Effector memory CD4-positive, alpha-beta T cell (primary cell): ENCODE data around the gene HNRNPUL1.
"Not testable (repeated sequence)": the region's sequence is repeated elsewhere in the genome, so short reads cannot be mapped to it uniquely, and the experiment has no call there.

Source experiments
- DNase-seq, 3 donors: peaks; one replicate each; pipeline ENCODE4 v3.0.0-alpha.2; 2020
- H3K27ac ChIP-seq: 2 replicates; pipeline ENCODE4 v1.7.0; 2013; ENCODE audit warnings: mild to moderate bottlenecking, low read length, moderate library complexity; ENCODE audit not compliant: insufficient read depth, poor library complexity, severe bottlenecking
- H3K27me3 ChIP-seq: replicated peaks from 2 replicates; pipeline ENCODE4 v1.7.0; 2013; ENCODE audit warnings: mild to moderate bottlenecking, low read length; ENCODE audit not compliant: insufficient read depth, control insufficient read depth, poor library complexity, severe bottlenecking
- H3K36me3 ChIP-seq: 2 replicates; pipeline ENCODE4 v1.7.0; 2013; ENCODE audit warnings: mild to moderate bottlenecking, low read length, moderate library complexity; ENCODE audit not compliant: control insufficient read depth, insufficient read depth
- H3K4me1 ChIP-seq: 2 replicates; pipeline ENCODE4 v1.7.0; 2013; ENCODE audit warnings: low read length, mild to moderate bottlenecking; ENCODE audit not compliant: control insufficient read depth, insufficient read depth, poor library complexity, severe bottlenecking
- H3K4me3 ChIP-seq: 2 replicates; pipeline ENCODE4 v1.7.0; 2013; ENCODE audit warnings: low read length, low read depth, mild to moderate bottlenecking; ENCODE audit not compliant: insufficient read depth, poor library complexity, severe bottlenecking
- H3K9me3 ChIP-seq: 2 replicates; pipeline ENCODE4 v1.7.0; 2013; ENCODE audit warnings: mild to moderate bottlenecking, low read length, moderate library complexity; ENCODE audit not compliant: control insufficient read depth

HNRNPUL1 gene

DNA sequence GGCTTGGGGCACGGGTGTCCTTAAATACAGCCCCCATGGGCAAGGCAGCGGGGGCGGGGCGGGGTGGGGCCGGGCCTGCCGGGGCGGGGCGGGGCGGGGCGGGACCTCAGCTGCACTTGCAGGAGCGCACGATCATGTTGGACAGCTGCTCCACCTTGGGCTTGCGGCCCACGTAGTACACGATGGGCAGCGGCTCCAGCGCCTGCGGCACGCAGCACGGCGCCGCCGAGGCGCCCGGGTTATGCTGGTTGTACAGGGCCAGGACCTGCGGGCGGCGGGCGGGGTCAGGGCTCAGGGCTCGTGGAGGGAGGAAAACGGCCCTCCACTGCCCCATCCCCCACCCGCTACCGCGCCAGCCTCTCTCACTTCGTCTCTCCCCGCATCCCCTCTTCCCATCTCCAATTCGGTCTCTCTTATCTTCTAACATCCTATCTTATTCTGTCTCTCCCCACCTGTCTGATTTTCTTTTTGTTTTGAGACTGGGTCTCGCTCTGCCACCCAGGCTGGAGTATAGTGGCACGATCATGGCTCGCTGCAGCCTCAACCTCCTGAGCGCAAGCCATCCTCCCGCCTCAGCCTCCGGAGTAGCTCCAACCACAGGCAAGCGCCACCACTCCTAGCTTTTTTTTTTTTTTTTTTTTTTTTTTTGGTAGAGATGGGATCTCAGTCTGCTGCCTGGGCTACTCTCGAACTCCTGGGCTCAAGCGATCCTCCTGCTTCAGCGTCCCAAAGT is 66.9 kb downstream of the HNRNPUL1 start:
- H3K36me3 ChIP-seq = peaks cover 47% of the 10 kb centered on the region
- H3K27me3 ChIP-seq = no peaks in the 10 kb centered on the region
- peaks cover 58% of the 10 kb centered on the region for H3K4me1 ChIP-seq
- peak overlapping the region; percentile 32 for H3K27ac ChIP-seq
- H3K4me3 ChIP-seq = no peak overlapping the region
- DNase-seq = no peak
- H3K9me3 ChIP-seq = no peaks in the 10 kb centered on the region

GRCh38 chr19:41332000-41332399 is 67.8 kb downstream of the HNRNPUL1 start:
- no peak overlapping the region for H3K27ac ChIP-seq
- H3K9me3 ChIP-seq = no peaks in the 10 kb centered on the region
- no peaks in the 10 kb centered on the region for H3K27me3 ChIP-seq
- peaks cover 56% of the 10 kb centered on the region for H3K36me3 ChIP-seq
- no peak for DNase-seq
- H3K4me3 ChIP-seq = no peak overlapping the region
- H3K4me1 ChIP-seq = peaks cover 53% of the 10 kb centered on the region

GRCh38 chr19:41332468-41332867 is 68.3 kb downstream of the HNRNPUL1 start:
- Histone ChIP-seq H3K36me3 (peaks cover 58% of the 10 kb centered on the region), H3K27me3 (no peaks in the 10 kb centered on the region), H3K4me3 (no peak overlapping the region), H3K27ac (no peak overlapping the region), H3K4me1 (peaks cover 48% of the 10 kb centered on the region), H3K9me3 (no peaks in the 10 kb centered on the region)
- DNase-seq = no peak

- H3K36me3 ChIP-seq = peaks cover 79% of the 10 kb centered on the region
- peaks cover 29% of the 10 kb centered on the region for H3K4me1 ChIP-seq
- no peak overlapping the region for H3K4me3 ChIP-seq
- no peaks in the 10 kb centered on the region for H3K27me3 ChIP-seq
- no peak overlapping the region for H3K27ac ChIP-seq
- no peak for DNase-seq
- H3K9me3 ChIP-seq = no peaks in the 10 kb centered on the region
These were observed 70.6 kb downstream of the HNRNPUL1 start for GRCh38 chr19:41334793-41335192.

- Histone ChIP-seq H3K27ac (no peak overlapping the region), H3K27me3 (no peaks in the 10 kb centered on the region), H3K4me3 (no peak overlapping the region), H3K36me3 (peaks cover 81% of the 10 kb centered on the region), H3K9me3 (no peaks in the 10 kb centered on the region), H3K4me1 (peaks cover 22% of the 10 kb centered on the region)
- no peak for DNase-seq
These were observed 71.3 kb downstream of the HNRNPUL1 start for GRCh38 chr19:41335467-41335866.

- Histone ChIP-seq H3K4me1 (peaks cover 24% of the 10 kb centered on the region), H3K27me3 (no peaks in the 10 kb centered on the region), H3K27ac (no peak overlapping the region), H3K4me3 (no peak overlapping the region), H3K36me3 (peaks cover 80% of the 10 kb centered on the region), H3K9me3 (no peaks in the 10 kb centered on the region)
- DNase-seq = no peak
These were observed 75.8 kb downstream of the HNRNPUL1 start for GRCh38 chr19:41339936-41340335.

GRCh38 chr19:41341669-41342490 is 77.7 kb downstream of the HNRNPUL1 start:
- H3K27me3 ChIP-seq = no peaks in the 10 kb centered on the region
- no peak overlapping the region for H3K4me3 ChIP-seq

GRCh38 chr19:41344162-41344561 is 80.0 kb downstream of the HNRNPUL1 start:
- DNase-seq = no peak
- H3K27ac ChIP-seq = peak overlapping the region; percentile 40
- H3K9me3 ChIP-seq = no peaks in the 10 kb centered on the region
- H3K27me3 ChIP-seq = no peaks in the 10 kb centered on the region
- peaks cover 72% of the 10 kb centered on the region for H3K36me3 ChIP-seq
- H3K4me3 ChIP-seq = no peak overlapping the region
- H3K4me1 ChIP-seq = peaks cover 33% of the 10 kb centered on the region

More at GRCh38 chr19:41341669-41342490, 77.7 kb downstream of the HNRNPUL1 start:
- no peak overlapping the region for H3K27ac ChIP-seq
- DNase-seq = no peak
- H3K9me3 ChIP-seq = no peaks in the 10 kb centered on the region
- peaks cover 24% of the 10 kb centered on the region for H3K4me1 ChIP-seq
- H3K36me3 ChIP-seq = peaks cover 79% of the 10 kb centered on the region

GRCh38 chr19:41346916-41347315 is 82.7 kb downstream of the HNRNPUL1 start:
- DNase-seq = not testable (repeated sequence)
- H3K36me3 ChIP-seq = peaks cover 48% of the 10 kb centered on the region

GRCh38 chr19:41350735-41351338 is 86.7 kb downstream of the HNRNPUL1 start:
- Histone ChIP-seq H3K9me3 (no peaks in the 10 kb centered on the region), H3K27ac (peak overlapping the region; percentile 95), H3K36me3 (peaks cover 27% of the 10 kb centered on the region), H3K4me3 (peak overlapping the region; percentile 99), H3K4me1 (peaks cover 42% of the 10 kb centered on the region), H3K27me3 (no peaks in the 10 kb centered on the region)
- DNase-seq = no peak

More at GRCh38 chr19:41346916-41347315, 82.7 kb downstream of the HNRNPUL1 start:
- not testable (repeated sequence) for H3K27ac ChIP-seq, H3K9me3 ChIP-seq, H3K4me3 ChIP-seq, H3K27me3 ChIP-seq
- peaks cover 44% of the 10 kb centered on the region for H3K4me1 ChIP-seq
